H9 (cell line): Measurements from ENCODE around the gene ACTN3. TPM values are rescaled to one million over a fixed set of nuclear protein-coding genes. Genes with fewer than 3 reads are reported as not detected.

Experiments used
- DNase-seq: peaks from one replicate; pipeline ENCODE4 v3.0.0-alpha.2; 2017
- H2AFZ ChIP-seq: one replicate; pipeline ENCODE4 v1.6.1; 2013; ENCODE audit warnings: mild to moderate bottlenecking, low read length, control low read depth, moderate library complexity
- H2AK5ac ChIP-seq: 2 replicates; pipeline ENCODE4 v1.6.1; 2013; ENCODE audit warnings: low read length, control low read depth, mixed read lengths; ENCODE audit not compliant: insufficient read length
- H2BK120ac ChIP-seq: one replicate; pipeline ENCODE4 v1.6.1; 2013; ENCODE audit warnings: low read depth, mild to moderate bottlenecking, low read length, control low read depth, inconsistent platforms; ENCODE audit not compliant: poor library complexity, severe bottlenecking
- H2BK12ac ChIP-seq: 2 replicates; pipeline ENCODE4 v1.6.1; 2013; ENCODE audit warnings: low read length, control low read depth, mixed read lengths, low read depth; ENCODE audit not compliant: insufficient read length
- H2BK15ac ChIP-seq: 2 replicates; pipeline ENCODE4 v1.6.1; 2013; ENCODE audit warnings: low read depth, low read length, control low read depth
- H2BK20ac ChIP-seq: one replicate; pipeline ENCODE4 v1.6.1; 2013; ENCODE audit warnings: low read depth, mild to moderate bottlenecking, low read length, control low read depth, inconsistent platforms; ENCODE audit not compliant: poor library complexity, severe bottlenecking
- H2BK5ac ChIP-seq: 2 replicates; pipeline ENCODE4 v1.6.1; 2013; ENCODE audit warnings: low read length, control low read depth, mixed read lengths; ENCODE audit not compliant: insufficient read length
- H3K14ac ChIP-seq: 2 replicates; pipeline ENCODE4 v1.6.1; 2013; ENCODE audit warnings: low read length, control low read depth; ENCODE audit not compliant: insufficient read depth
- H3K18ac ChIP-seq: 2 replicates; pipeline ENCODE4 v1.6.1; 2013; ENCODE audit warnings: low read depth, mild to moderate bottlenecking, mixed read lengths, low read length, control low read depth; ENCODE audit not compliant: insufficient read length
- H3K23ac ChIP-seq: 2 replicates; pipeline ENCODE4 v1.6.1; 2013; ENCODE audit warnings: low read length, control low read depth, mixed read lengths, low read depth; ENCODE audit not compliant: insufficient read length
- H3K23me2 ChIP-seq: 2 replicates; pipeline ENCODE4 v1.6.1; 2013; ENCODE audit warnings: low read depth, mild to moderate bottlenecking, mixed read lengths, low read length, control low read depth; ENCODE audit not compliant: insufficient read length, poor library complexity, severe bottlenecking
- H3K27ac ChIP-seq: 2 replicates; pipeline ENCODE4 v1.5.1; 2013; ENCODE audit warnings: low read length, control low read depth, mixed read lengths, low read depth; ENCODE audit not compliant: insufficient read length
- H3K27me3 ChIP-seq: 2 replicates; pipeline ENCODE4 v1.6.1; 2013; ENCODE audit warnings: low read length, control low read depth, inconsistent platforms; ENCODE audit not compliant: insufficient read depth
- H3K4ac ChIP-seq: 2 replicates; pipeline ENCODE4 v1.6.1; 2013; ENCODE audit warnings: low read depth, mild to moderate bottlenecking, control low read depth, inconsistent platforms, low read length, moderate library complexity
- H3K4me1 ChIP-seq: 2 replicates; pipeline ENCODE4 v1.6.1; 2013; ENCODE audit warnings: low read length, control low read depth, inconsistent platforms; ENCODE audit not compliant: insufficient read depth
- H3K4me2 ChIP-seq: 2 replicates; pipeline ENCODE4 v1.6.1; 2013; ENCODE audit warnings: low read length, control low read depth, mixed read lengths; ENCODE audit not compliant: insufficient read length, insufficient read depth
- H3K56ac ChIP-seq: 2 replicates; pipeline ENCODE4 v1.6.1; 2013; ENCODE audit warnings: low read depth, mild to moderate bottlenecking, mixed read lengths, low read length, control low read depth; ENCODE audit not compliant: insufficient read length
- H3K79me1 ChIP-seq: 2 replicates; pipeline ENCODE4 v1.6.1; 2013; ENCODE audit warnings: low read depth, mild to moderate bottlenecking, moderate library complexity, low read length, control low read depth, inconsistent platforms; ENCODE audit not compliant: insufficient read depth, poor library complexity, severe bottlenecking
- H3K79me2 ChIP-seq: 2 replicates; pipeline ENCODE4 v1.6.1; 2013; ENCODE audit warnings: low read length, control low read depth, inconsistent platforms; ENCODE audit not compliant: insufficient read depth
- H3K9ac ChIP-seq: 2 replicates; pipeline ENCODE4 v1.6.1; 2013; ENCODE audit warnings: low read length, control low read depth, mixed read lengths; ENCODE audit not compliant: insufficient read length; ENCODE audit errors: extremely low read depth
- H3K9me3 ChIP-seq: one replicate; pipeline ENCODE4 v1.6.1; 2013; ENCODE audit warnings: low read depth, low read length, inconsistent platforms; ENCODE audit not compliant: control insufficient read depth
- H3T11ph ChIP-seq: one replicate; pipeline ENCODE4 v1.6.1; 2013; ENCODE audit warnings: mild to moderate bottlenecking, low read length, control low read depth, inconsistent platforms
- H4K20me1 ChIP-seq: one replicate; pipeline ENCODE4 v1.6.1; 2013; ENCODE audit not compliant: control insufficient read depth, insufficient read length, insufficient read depth
- H4K5ac ChIP-seq: 2 replicates; pipeline ENCODE4 v1.6.1; 2013; ENCODE audit warnings: low read depth, mild to moderate bottlenecking, mixed read lengths, low read length, control low read depth; ENCODE audit not compliant: insufficient read length
- H4K8ac ChIP-seq: replicated peaks from 2 replicates; pipeline ENCODE4 v1.6.1; 2013; ENCODE audit warnings: low read length, control low read depth, mixed read lengths, low read depth; ENCODE audit not compliant: insufficient read length
- H4K91ac ChIP-seq: 2 replicates; pipeline ENCODE4 v1.6.1; 2013; ENCODE audit warnings: low read depth, mild to moderate bottlenecking, moderate library complexity, mixed read lengths, low read length, control low read depth; ENCODE audit not compliant: insufficient read length
- H3K27ac Mint-ChIP-seq, 3 experiments: 2 replicates in 2 of 3; 3 replicates in 1 of 3; pipeline ENCODE4 v1.8.0; 2020 to 2021; ENCODE audit warnings: mixed read lengths in 3 of 3, mild to moderate bottlenecking in 1 of 3, moderate library complexity in 1 of 3
- H3K27me3 Mint-ChIP-seq: 2 replicates; pipeline ENCODE4 v1.8.0; 2021; ENCODE audit warnings: low read depth, mild to moderate bottlenecking, moderate library complexity, mixed read lengths
- H3K36me3 Mint-ChIP-seq, 3 experiments: 2 replicates in 2 of 3; 3 replicates in 1 of 3; pipeline ENCODE4 v1.8.0; 2020 to 2021; ENCODE audit warnings: low read depth in 3 of 3, mixed read lengths in 3 of 3; ENCODE audit not compliant: insufficient read depth in 1 of 3
- H3K4me1 Mint-ChIP-seq, 2 experiments: 2 replicates each; pipeline ENCODE4 v1.8.0; 2020; ENCODE audit warnings: mixed read lengths in 2 of 2
- H3K4me3 Mint-ChIP-seq, 2 experiments: 2 replicates in 1 of 2; 3 replicates in 1 of 2; pipeline ENCODE4 v1.8.0; 2020 to 2021; ENCODE audit warnings: mild to moderate bottlenecking in 2 of 2, mixed read lengths in 2 of 2, moderate library complexity in 1 of 2
- H3K9me3 Mint-ChIP-seq, 2 experiments: 2 replicates in 1 of 2; 3 replicates in 1 of 2; pipeline ENCODE4 v1.8.0; 2020; ENCODE audit warnings: mild to moderate bottlenecking in 2 of 2, mixed read lengths in 2 of 2, moderate library complexity in 1 of 2
- WGBS: extraction: QIAGEN DNeasy Blood & Tissue Kit; methylation state at CpG from one replicate; pipeline ENCODE4 v1.1.7; 2013; ENCODE audit warnings: missing lambda C conversion rate, low lambda C conversion rate, mixed read lengths; ENCODE audit not compliant: insufficient read length; ENCODE audit errors: extremely low coverage; 5-methylcytosine and 5-hydroxymethylcytosine counted together
- total RNA-seq: library from RNA; stranded (reverse); gene quantifications from 2 replicates; pipeline ENCODE4 v1.2.1, GENCODE V29; 2021
- TF ChIP-seq, protein P1 (sequence below): fragments of 200-600 bp; sonication (generic); conservative IDR thresholded peaks from 3 replicates; pipeline ENCODE4 v1.8.0; 2021; ENCODE audit warnings: antibody characterized with exemption, mild to moderate bottlenecking

Gene ACTN3
- total RNA-seq, 1 experiment from 2014 or later: 45.7 TPM

DNA sequence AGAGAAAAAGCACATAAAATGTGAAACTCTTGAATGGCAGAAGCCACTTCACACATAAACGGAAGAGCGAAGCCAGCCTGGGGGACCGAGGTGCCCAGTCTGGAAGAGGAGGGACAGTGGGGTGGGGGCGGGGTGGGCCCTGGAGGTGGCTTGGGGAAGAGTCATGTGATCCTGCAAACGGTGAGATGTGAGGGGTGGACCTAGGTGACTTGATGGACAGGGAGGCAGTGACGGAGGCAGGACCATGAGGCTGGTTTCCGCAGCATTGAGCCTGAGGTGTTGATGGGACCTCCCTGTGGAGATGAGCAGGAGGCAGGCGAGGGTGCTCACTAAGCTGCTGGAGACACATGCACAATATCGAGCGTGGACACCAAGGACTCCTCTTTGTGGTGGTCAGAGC lies 17.6 kb upstream of the ACTN3 start:
- no CpG with 5 or more reads among the region's 10 CpGs for WGBS
- Mint-ChIP-seq H3K4me3 (no peak overlapping the region), H3K9me3 (no peaks in the 10 kb centered on the region), H3K4me1 (peaks cover 12 to 13% of the 10 kb centered on the region in 2 experiments), H3K27me3 (no peaks in the 10 kb centered on the region), H3K36me3 (peaks cover 0 to 10% (median 9%) of the 10 kb centered on the region in 3 experiments; a peak in 5 of 7 replicates), H3K27ac (peak overlapping the region in 2 of 3 experiments; percentile 17 to 76; a peak in 3 of 7 replicates)
- Histone ChIP-seq H3T11ph (no peak overlapping the region), H3K9me3 (no peaks in the 10 kb centered on the region), H3K79me2 (no peaks in the 10 kb centered on the region), H3K23me2 (no peaks in the 10 kb centered on the region), H3K4ac (no peak overlapping the region), H2BK12ac (no peak overlapping the region), H2BK20ac (no peak overlapping the region), H3K27me3 (no peaks in the 10 kb centered on the region), H3K23ac (no peak overlapping the region), H3K4me2 (no peak overlapping the region), H2AFZ (no peak overlapping the region), H2BK5ac (no peak overlapping the region), H3K4me1 (no peaks in the 10 kb centered on the region), H3K18ac (no peak overlapping the region), H2BK120ac (no peak overlapping the region), H4K8ac (no peak overlapping the region), H3K79me1 (no peaks in the 10 kb centered on the region), H3K9ac (no peak overlapping the region), H3K56ac (no peak overlapping the region), H3K14ac (no peak overlapping the region), H4K20me1 (no peaks in the 10 kb centered on the region), H4K5ac (no peak overlapping the region), H2BK15ac (no peak overlapping the region), H4K91ac (no peak overlapping the region), H2AK5ac (no peak overlapping the region), H3K27ac (no peak overlapping the region)
- TF ChIP-seq, protein P1, sequence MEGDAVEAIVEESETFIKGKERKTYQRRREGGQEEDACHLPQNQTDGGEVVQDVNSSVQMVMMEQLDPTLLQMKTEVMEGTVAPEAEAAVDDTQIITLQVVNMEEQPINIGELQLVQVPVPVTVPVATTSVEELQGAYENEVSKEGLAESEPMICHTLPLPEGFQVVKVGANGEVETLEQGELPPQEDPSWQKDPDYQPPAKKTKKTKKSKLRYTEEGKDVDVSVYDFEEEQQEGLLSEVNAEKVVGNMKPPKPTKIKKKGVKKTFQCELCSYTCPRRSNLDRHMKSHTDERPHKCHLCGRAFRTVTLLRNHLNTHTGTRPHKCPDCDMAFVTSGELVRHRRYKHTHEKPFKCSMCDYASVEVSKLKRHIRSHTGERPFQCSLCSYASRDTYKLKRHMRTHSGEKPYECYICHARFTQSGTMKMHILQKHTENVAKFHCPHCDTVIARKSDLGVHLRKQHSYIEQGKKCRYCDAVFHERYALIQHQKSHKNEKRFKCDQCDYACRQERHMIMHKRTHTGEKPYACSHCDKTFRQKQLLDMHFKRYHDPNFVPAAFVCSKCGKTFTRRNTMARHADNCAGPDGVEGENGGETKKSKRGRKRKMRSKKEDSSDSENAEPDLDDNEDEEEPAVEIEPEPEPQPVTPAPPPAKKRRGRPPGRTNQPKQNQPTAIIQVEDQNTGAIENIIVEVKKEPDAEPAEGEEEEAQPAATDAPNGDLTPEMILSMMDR: no peak
- peak; percentile 60 for DNase-seq
